B cell (primary cell): Measurements from ENCODE around the gene PCDH15.

Source experiments
- EZH2 ChIP-seq: IDR thresholded peaks from 2 replicates; pipeline ENCODE4 v1.6.1; 2012; ENCODE audit warnings: borderline replicate concordance, low read depth, mild to moderate bottlenecking, moderate library complexity, low read length; ENCODE audit not compliant: insufficient read depth, poor library complexity, severe bottlenecking
- TF ChIP-seq, protein P1 (sequence below): fragments of 200-600 bp; IDR thresholded peaks from one replicate; pipeline ENCODE4 v1.8.0; 2022; ENCODE audit warnings: antibody characterized with exemption, mild to moderate bottlenecking

DNA sequence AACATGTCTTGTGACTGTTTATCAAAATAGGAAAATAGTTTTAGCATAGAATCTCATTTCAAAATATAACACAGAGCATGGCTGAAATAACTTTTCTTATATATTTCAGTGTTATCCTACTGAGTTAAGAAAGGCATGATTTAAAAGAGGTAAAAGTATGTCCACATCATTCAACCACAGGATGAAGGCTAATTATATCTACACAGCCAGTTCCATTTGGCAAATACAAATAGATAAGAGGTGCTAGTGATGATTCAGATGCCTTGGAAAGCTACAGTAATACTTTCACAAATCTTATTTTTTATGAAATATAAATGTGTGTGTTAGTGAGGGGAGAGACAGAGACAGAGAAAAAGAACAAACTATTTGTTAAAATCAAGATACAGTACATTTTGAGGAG is 42.9 kb upstream of the PCDH15 start:
- TF ChIP-seq, protein P1, sequence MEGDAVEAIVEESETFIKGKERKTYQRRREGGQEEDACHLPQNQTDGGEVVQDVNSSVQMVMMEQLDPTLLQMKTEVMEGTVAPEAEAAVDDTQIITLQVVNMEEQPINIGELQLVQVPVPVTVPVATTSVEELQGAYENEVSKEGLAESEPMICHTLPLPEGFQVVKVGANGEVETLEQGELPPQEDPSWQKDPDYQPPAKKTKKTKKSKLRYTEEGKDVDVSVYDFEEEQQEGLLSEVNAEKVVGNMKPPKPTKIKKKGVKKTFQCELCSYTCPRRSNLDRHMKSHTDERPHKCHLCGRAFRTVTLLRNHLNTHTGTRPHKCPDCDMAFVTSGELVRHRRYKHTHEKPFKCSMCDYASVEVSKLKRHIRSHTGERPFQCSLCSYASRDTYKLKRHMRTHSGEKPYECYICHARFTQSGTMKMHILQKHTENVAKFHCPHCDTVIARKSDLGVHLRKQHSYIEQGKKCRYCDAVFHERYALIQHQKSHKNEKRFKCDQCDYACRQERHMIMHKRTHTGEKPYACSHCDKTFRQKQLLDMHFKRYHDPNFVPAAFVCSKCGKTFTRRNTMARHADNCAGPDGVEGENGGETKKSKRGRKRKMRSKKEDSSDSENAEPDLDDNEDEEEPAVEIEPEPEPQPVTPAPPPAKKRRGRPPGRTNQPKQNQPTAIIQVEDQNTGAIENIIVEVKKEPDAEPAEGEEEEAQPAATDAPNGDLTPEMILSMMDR = no peak
- no peak for TF ChIP-seq EZH2
